Erythroblast (primary cell): ENCODE results near the gene DDX50.

Experiments used
- GATA1 ChIP-seq: IDR thresholded peaks from 2 replicates; pipeline ENCODE4 v1.6.1; 2011; ENCODE audit warnings: low read depth, mild to moderate bottlenecking, control low read depth, low read length, moderate library complexity
- POLR2A ChIP-seq: IDR thresholded peaks from 2 replicates; pipeline ENCODE4 v1.6.1; 2011; ENCODE audit warnings: mild to moderate bottlenecking, low read length

GRCh38 chr10:68982389-68982788 is 81.3 kb downstream of the DDX50 start:
- TF ChIP-seq POLR2A, result no peak
- TF ChIP-seq GATA1, result no peak
